ENCODE data around the gene TMEM121.

TMEM121 gene

DNA sequence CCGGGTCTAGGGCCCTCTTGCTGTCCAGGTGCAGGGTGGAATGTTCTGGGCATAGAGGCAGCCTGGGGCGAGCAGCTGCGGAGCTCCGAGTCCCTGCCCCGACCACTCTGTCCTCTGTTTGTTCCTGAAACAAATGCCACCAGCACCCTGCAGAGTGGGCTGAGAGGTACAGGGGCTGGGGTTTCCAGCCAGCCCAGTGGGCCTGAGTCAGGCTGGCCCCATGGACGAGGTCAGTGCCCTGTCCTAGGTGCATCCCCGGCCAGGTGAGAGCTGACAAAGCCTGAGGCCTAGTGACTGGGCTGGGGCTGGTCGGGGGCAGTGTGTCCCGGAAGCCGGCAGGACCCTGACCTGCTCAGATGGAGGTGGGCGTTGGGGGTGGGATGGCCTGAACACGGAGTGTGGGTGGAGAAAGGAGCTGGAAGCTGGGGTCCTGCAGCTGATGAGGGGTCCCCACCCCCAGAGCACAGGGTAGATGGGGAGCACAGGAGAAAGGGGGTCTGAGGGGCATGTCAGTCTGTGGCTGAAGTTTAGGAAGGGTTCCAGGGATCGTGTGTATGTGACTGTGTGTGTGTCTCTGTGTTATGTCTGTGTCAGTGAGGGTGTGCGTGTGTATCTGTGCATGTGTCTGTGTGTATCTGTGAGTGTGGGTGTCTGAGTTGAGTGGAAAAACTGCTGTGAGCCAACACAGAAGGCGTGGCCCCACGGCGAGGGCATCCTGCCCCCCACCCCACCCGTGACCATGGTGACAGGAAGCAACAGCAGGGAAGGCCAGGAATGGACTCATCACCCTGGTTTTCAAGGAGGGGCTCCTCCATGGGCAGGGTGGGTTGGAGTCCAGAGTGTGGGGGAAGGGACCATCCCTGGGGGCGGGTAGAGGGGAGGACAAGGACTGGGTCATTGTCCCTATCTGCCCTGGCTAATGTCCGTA lies 42.0 kb upstream of the TMEM121 start:
- TF ChIP-seq, protein P1, sequence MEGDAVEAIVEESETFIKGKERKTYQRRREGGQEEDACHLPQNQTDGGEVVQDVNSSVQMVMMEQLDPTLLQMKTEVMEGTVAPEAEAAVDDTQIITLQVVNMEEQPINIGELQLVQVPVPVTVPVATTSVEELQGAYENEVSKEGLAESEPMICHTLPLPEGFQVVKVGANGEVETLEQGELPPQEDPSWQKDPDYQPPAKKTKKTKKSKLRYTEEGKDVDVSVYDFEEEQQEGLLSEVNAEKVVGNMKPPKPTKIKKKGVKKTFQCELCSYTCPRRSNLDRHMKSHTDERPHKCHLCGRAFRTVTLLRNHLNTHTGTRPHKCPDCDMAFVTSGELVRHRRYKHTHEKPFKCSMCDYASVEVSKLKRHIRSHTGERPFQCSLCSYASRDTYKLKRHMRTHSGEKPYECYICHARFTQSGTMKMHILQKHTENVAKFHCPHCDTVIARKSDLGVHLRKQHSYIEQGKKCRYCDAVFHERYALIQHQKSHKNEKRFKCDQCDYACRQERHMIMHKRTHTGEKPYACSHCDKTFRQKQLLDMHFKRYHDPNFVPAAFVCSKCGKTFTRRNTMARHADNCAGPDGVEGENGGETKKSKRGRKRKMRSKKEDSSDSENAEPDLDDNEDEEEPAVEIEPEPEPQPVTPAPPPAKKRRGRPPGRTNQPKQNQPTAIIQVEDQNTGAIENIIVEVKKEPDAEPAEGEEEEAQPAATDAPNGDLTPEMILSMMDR (conservative IDR thresholded peaks at IDR 0.05; ENCODE audit: control insufficient read depth, insufficient read depth, low read depth, low read length): no peak
- no peak overlapping the region for H3K4me3 ChIP-seq (ENCODE audit: control insufficient read depth, low read depth, low read length)
- no peak for DNase-seq (ENCODE audit: low read depth)

DNA sequence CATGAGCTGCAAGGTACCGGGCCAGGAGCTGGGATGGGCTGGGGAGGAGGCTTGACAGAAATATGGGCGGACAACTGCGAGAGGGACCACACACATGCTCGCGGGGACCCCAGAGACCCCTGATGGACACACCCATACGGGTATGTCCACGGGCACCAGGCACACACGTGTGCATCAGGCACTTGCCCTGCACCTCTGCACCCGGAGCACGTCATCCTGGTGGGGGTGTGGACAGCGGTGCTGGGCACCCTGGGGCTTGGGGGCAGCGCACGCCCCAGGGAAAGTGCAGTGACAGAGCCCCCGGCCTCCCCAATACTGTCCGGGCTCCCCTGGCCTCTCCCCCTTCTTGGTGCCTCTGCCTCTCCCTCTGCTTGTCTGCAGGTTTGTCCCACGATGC lies 41.4 kb upstream of the TMEM121 start:
- H3K4me3 ChIP-seq (ENCODE audit: control insufficient read depth, low read depth, low read length): no peak overlapping the region
- TF ChIP-seq, protein P1 (conservative IDR thresholded peaks at IDR 0.05; ENCODE audit: control insufficient read depth, insufficient read depth, low read depth, low read length): no peak
- DNase-seq (ENCODE audit: low read depth): no peak

DNA sequence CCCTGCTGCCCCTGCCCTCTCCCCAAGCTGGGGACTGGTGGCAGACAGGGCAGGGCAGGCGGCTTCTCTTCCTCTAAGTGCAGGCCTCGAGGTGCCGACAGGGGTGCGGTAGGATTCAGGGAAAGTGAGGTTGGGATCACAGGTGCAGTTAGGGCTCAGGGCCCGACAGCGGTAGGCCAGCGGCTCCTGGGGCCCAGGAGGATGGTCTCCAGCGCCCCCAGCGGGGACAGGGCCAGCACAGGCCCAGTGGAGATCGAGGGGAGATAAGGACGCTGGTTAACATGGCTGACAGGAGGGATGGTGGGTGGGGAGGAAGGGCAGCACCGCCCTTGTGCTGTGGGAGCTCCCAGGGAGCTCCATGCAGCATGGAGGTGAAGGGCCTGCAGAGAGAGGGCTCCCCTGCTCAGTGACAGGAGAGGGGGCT lies 40.6 kb upstream of the TMEM121 start:
- TF ChIP-seq, protein P1 (conservative IDR thresholded peaks at IDR 0.05; ENCODE audit: control insufficient read depth, insufficient read depth, low read depth, low read length): no peak

DNA sequence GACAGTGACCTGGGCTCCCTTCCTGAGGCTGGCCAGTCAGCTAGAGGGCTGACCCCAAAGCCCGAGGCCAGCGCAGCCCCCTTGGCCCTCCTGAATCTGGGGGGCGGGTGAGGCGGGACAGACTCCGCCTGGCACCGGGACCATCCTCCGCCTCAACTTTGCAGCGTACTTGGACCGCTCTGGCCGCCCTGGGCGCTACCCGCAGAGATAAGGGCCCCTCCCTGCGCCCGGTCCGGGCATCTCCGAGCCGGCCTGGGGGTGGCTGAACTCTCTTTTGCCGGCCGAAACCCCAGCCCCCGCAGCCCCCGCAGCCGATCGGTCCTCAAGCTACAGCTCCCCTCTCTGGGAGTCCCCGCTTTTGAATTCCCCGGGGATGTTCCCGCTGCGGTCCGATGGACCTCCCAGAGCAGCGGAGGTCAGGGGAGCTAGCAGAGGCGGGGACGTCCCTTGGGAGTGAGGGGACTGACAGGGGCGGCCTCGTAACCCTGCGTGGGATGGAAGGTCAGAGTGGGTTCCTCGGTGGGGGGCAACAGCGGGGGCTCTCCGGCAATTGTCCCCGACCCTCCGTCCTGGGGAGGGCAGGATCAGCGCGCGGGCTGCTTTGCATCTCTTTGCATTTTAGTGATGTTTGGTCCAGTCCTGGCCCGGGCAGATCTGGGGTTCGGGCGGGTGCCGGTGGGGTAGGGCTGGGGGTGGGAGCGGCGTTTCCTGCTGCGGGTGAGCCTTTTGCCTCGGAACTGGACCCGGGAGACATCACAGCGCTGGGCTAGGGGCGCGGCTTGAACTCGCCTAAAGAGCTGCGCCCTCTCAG lies 40.0 kb upstream of the TMEM121 start, which contains the start of gene CRIP1:
TSS of gene CRIP1 (plus strand) at position 724 of the 811 bp plus-strand sequence. CDS start 374 bp downstream, outside the sequence.
- no peak within 1 kb of the TSS for H3K4me3 ChIP-seq (ENCODE audit: control insufficient read depth, low read depth, low read length)
- no peak for DNase-seq (ENCODE audit: low read depth)
- TF ChIP-seq, protein P1 (conservative IDR thresholded peaks at IDR 0.05; ENCODE audit: control insufficient read depth, insufficient read depth, low read depth, low read length): no peak

More for the DNA sequence above, 40.6 kb upstream of the TMEM121 start:
- no peak overlapping the region for H3K4me3 ChIP-seq (ENCODE audit: control insufficient read depth, low read depth, low read length)
- no peak for DNase-seq (ENCODE audit: low read depth)

DNA sequence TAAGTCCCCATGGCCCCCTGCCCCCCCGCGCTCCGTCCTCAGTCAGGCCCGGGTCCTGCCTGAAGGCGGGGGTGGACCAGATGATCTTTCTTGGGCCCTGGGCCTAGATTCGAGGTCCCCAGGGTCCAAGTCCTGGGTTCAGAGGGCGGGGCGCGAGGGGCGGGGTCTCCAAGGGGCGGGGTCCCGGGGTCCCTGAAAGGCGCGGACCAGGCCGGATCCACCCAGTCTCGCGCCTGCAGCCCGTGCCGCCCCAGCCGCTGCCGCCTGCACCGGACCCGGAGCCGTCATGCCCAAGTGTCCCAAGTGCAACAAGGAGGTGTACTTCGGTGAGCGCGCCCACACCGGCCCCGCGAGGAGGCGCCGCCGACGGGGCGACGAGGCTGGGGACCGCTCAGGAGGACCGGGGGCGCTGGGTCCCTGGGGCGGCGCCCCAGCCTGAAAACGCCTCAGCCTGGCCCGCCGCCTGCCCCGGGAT lies 39.4 kb upstream of the TMEM121 start:
- no peak for DNase-seq (ENCODE audit: low read depth)
- TF ChIP-seq, protein P1 (conservative IDR thresholded peaks at IDR 0.05; ENCODE audit: control insufficient read depth, insufficient read depth, low read depth, low read length): no peak
- H3K4me3 ChIP-seq (ENCODE audit: control insufficient read depth, low read depth, low read length): no peak overlapping the region

DNA sequence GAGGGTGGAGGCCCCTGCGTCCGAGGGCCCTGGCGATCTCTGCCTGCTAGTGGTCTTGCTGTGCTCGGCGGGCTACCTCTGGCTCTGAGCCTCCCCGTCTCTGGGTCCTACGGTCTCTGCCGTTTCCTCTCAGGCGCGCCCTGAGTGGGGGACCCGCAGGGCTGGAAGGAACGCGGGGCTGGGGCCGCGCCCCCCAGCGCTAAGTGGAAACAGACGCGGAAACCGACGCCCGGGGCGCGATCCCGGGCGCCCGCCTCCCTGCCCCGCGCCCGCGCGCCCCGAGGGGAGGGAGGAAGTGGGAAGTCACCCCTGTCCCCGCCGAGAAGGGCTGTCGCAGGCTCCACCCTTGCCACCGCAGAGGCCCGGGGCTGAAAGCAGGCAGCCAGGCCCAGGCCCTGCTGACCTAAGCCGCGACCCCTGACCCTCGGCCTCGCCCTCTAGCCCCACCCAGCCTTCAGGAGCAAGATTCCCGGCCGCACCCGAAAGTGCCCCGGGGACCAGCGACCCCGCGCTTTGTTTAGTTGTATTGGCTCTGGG lies 38.9 kb upstream of the TMEM121 start:
- no peak for DNase-seq (ENCODE audit: low read depth)
- no peak overlapping the region for H3K4me3 ChIP-seq (ENCODE audit: control insufficient read depth, low read depth, low read length)
- TF ChIP-seq, protein P1 (conservative IDR thresholded peaks at IDR 0.05; ENCODE audit: control insufficient read depth, insufficient read depth, low read depth, low read length): no peak
